CD4-positive, alpha-beta T cell treated with Interleukin-17A for 1 hour (primary cell): ENCODE data around the gene CCT2.

Source experiments
- DNase-seq: peaks from one replicate; pipeline ENCODE4 v3.0.0-alpha.2; 2020

CCT2 gene

GRCh38 chr12:69645031-69645430 is 59.8 kb downstream of the CCT2 start:
- DNase-seq = no peak

GRCh38 chr12:69647178-69647577 is 61.9 kb downstream of the CCT2 start:
- no peak for DNase-seq

GRCh38 chr12:69648476-69648875 is 63.2 kb downstream of the CCT2 start:
- no peak for DNase-seq

- no peak for DNase-seq
These were observed 64.3 kb downstream of the CCT2 start for GRCh38 chr12:69649529-69649928.
